Endothelial cell of hepatic sinusoid (primary cell): ENCODE measurements around the gene SBK3.
"Not testable (repeated sequence)": the region's sequence is repeated elsewhere in the genome, so short reads cannot be mapped to it uniquely, and the experiment has no call there.

Experiments used
- in situ Hi-C: cut with HindIII; loops from 2 replicates; pipeline ENCODE4 v1.10.0; 2017; ENCODE audit warnings: low sequenced_read_pairs

SBK3 gene, protein sequence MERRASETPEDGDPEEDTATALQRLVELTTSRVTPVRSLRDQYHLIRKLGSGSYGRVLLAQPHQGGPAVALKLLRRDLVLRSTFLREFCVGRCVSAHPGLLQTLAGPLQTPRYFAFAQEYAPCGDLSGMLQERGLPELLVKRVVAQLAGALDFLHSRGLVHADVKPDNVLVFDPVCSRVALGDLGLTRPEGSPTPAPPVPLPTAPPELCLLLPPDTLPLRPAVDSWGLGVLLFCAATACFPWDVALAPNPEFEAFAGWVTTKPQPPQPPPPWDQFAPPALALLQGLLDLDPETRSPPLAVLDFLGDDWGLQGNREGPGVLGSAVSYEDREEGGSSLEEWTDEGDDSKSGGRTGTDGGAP

DNA sequence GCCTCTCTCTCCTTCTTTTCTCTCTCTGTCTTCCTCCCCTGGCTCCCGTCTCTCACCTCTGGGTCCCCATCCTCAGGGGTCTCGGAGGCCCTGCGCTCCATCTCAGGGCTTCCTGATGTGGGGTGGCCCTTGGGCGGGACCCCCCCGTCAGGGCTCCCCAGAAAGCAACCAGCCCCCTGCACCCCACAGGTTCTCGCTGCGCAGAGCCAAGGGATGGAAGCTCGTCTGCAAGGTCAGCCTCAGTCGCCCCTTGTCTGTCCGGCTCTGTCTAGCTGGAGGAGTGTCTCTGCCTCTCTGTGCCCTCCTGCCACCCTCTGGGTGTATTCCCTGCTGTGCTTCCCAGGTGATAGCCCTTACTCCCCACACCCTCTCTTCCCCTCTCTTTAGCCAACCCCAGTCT is at the start of gene SBK3:
Gene SBK3, minus strand, starts transcription at position 101 of the 400 bp plus-strand sequence. Its CDS starts 0 bp downstream, at position 101.
- in situ Hi-C loops: no loop called here

GRCh38 chr19:55593096-55593772 is 47.9 kb upstream of the SBK3 start:
- in situ Hi-C loops: no loop called here

DNA sequence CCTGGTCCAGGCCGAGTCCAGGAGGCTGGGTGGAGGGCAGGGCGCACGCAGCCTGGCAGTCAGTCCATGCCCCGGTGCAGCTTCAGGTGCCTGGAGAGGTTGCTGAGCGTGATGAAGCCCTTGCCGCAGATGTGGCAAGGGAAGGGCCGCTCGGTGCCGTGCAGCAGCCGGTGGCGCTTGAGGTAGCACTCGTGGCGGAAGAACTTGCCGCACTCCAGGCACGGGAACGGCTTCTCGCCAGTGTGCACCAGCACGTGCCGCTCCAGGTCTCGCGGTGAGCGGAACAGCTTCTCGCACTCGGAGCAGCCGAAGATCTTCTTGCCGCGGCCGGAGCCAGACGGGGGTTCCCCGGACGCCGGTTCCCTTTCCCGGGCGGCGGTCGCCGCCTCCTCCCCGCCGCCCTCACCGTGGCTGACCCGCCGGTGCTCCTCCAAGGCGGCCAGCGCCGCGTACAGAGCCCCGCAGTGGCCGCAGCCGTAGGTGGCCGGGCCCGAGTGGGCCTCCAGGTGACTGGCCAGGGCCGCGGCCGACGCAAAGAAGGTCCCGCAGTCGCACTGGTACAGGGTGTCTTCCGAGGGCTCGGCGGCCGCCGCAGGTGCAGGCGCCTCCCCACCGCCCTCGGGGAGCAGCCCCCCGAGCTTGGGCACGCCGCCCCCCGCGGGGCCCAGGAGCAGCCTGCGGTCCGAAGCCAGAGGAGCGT is 47.2 kb upstream of the SBK3 start:
- in situ Hi-C loops: no loop called here

DNA sequence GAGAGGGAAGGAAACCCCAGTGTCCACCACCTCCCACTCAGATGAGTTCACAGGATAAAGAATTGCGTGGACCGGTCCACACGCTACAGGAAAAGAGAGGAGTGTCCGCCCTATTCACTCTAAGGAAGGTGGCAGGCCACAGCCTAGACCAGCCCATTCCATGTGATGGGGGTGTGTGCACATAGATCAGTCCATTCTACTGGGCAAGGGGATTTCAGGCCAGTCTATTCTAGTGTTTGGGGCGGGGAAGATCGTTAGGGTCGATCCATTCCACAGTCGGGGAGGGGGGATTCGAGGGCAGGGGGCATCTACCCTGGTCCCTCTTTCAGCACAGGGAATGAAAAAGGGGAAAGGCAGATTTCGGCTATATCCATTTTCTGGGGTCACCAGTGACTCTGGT is 46.2 kb upstream of the SBK3 start:
- in situ Hi-C loops: no loop called here

- in situ Hi-C loops: no loop called here
These were observed 45.3 kb upstream of the SBK3 start for GRCh38 chr19:55590617-55591016.

DNA sequence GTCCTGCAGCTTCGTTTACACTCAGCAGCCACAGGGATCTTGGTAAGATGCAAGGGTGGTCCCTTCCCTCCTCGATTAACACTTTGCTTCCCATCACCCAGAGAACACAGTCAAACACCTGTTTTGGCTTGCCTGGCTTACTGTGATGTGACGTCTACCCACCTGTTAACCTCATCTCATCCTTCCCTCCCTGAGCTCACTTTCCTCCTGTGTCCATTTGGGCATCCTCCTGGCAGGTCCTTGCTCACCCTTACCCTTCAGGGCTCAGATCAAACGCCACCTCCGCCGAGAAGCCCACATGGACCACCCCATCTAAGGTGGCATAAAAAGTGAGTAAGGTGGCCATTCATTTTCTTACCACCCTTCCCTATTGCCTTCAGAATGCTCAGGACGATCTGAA is 44.8 kb upstream of the SBK3 start:
- in situ Hi-C loops: no loop called here

GRCh38 chr19:55588738-55589137 is 43.4 kb upstream of the SBK3 start:
- in situ Hi-C loops: no loop called here

DNA sequence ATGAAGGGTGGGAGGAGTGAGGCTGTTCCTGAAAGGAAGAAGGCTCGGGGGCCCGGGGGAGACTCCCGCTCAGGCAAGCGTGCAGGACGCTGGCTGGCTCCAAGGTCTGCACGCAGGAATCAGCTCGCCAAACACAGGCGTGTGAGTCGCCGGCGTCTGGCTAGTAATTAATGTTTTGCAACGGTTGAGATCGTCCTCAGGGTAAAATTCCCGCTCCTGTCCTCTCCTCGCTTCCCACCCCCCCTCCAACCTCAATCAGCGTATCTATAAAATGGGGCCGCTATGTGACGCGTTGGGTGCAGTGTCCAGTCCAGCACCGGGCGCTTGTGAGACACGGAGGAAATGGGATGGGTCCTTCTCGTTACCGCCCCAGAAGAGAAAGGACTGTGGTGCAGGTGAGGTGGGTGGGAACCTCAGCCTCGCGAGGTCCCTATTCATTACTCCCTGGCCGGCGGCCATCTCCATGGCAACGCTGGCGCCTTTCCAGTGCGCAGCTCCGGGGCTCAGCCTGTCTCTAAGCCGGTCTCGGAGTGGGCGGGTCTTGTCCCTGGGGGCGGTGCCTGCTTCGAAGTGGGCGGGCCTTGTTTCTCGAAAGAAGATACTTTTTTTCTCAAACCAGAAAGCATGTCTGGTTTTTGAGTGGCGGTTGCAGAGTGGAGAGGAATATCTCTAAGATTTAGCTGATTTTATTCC is 41.8 kb upstream of the SBK3 start:
- in situ Hi-C loops: no loop called here

DNA sequence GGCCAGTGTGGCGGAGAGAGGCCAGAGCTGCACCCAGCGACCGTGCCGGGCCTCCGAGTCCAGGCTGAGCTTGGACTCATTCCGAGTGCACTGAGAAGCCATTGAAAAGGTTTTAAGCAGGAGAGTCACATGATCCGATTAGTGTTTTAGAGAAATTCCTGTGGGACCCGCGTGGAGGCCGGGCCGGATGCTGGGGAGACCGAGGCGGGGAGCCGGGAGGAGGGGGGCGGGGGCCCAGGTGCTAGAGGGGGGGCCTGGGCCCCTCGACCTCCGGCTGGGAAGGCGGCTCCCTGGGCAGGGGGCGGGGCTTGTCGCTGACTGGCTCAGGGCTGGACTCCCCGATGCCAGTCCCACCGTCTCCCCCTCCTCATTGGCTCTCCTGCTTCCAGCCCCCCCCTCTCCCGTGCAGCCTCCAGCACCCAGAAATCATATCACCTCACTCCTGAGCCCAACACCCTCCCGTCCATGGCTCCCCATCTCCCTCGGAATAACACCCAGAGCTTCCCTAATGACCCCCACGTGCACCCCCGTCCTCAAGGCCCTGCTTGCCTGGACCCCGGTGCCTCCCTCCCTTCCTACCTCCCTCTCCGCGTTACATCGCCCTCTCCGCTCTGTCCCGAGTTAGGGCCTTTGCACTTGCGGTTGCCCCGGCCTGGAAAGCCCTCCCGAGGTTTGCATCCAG is 40.5 kb upstream of the SBK3 start:
- in situ Hi-C loops: no loop called here

DNA sequence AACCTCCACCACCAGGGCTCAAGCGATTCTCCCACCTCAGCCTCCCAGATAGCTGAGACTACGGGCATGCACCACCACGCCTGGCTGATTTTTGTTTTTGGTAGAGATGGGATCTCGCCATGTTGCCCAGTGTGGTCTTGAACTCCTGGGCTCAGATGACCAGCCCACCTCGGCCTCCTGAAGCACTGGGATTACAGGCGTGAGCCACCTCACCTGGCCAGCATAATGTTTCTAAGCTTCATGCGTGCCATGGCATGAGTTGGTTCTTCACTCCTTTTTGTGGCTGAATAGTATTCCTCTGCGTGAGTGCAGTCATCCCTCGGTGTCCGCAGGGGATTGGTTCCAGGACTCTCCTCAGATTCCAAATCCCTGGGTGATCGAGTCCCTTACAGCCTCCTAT is 39.5 kb upstream of the SBK3 start:
- in situ Hi-C loops: no loop called here

GRCh38 chr19:55583897-55584296 is 38.6 kb upstream of the SBK3 start:
- in situ Hi-C loops: not testable (repeated sequence)

DNA sequence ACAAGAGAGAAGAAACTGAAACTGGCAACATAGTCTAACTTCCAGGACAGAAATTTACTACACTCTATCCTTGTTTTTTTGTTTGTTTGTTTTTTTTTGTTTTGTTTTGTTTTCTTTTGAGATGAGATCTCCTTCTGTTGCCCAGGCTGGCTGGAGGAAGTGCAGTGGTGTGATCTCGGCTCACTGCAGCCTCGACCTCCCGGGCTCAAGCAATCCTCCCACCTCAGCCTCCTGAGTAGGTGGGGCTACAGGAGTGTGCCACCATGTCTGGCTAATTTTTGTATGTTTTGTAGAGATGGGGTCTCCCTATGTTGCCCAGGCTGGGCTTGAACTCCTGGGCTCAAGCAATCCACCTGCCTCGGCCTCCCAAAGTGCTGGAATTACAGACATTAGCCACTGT is 36.9 kb upstream of the SBK3 start:
- in situ Hi-C loops: not testable (repeated sequence)

GRCh38 chr19:55581823-55582223 is 36.5 kb upstream of the SBK3 start:
- in situ Hi-C loops: no loop called here

GRCh38 chr19:55581145-55581822 is 35.9 kb upstream of the SBK3 start:
- in situ Hi-C loops: no loop called here

DNA sequence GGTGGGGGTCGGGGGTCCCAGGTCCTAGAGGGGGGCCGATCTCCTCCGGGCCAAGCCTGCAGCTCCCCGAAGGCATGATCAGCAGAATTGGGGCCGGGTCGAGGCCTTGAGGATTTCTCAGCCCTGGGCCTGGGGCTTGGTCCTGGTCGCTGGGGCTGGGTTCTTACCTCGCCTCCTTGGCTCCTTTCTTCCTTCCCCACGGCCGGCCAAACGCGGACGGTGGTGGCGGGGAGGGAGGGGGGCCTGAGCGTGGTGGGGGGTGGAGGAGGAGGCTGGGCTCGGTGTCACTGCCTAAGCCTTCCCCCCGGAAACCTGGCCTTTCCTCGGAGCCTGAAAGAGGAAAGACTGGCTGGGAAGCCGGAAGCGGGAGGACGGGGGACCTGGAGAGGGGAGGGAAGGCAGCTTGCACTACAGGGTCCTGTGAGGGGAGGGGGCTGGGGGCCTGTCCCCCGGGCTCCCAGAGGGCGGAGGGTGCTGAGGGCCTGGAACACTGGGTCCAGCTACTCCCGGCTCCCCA is 35.3 kb upstream of the SBK3 start, which contains the start of gene ZNF579:
Gene ZNF579, minus strand, starts transcription at position 221 of the 517 bp plus-strand sequence. CDS start 1,209 bp downstream, outside the sequence.
- in situ Hi-C loops: no loop called here

- in situ Hi-C loops: no loop called here
These were observed 34.7 kb upstream of the SBK3 start for GRCh38 chr19:55579766-55580621.

- in situ Hi-C loops: no loop called here
These were observed 33.7 kb upstream of the SBK3 start for GRCh38 chr19:55578761-55579747.
